SK-N-DZ (cell line): ENCODE results near the gene GINS2.

Experiments used
- DNase-seq: peaks from one replicate; pipeline ENCODE4 v3.0.0-alpha.2; 2015; ENCODE audit warnings: low spot score

GINS2 gene

GRCh38 chr16:85689950-85690320, 1.2 kb upstream of the GINS2 start:
- no peak for DNase-seq

- no peak for DNase-seq
These were observed 663 bp upstream of the GINS2 start for GRCh38 chr16:85689285-85689949.

GRCh38 chr16:85687651-85688471, 893 bp downstream of the GINS2 start:
- DNase-seq: no peak

- no peak for DNase-seq
These were observed 1.7 kb downstream of the GINS2 start for GRCh38 chr16:85686912-85687591.

- no peak for DNase-seq
These were observed 3.5 kb downstream of the GINS2 start for GRCh38 chr16:85685251-85685650.

GRCh38 chr16:85683363-85683762, 5.4 kb downstream of the GINS2 start:
- no peak for DNase-seq

- no peak for DNase-seq
These were observed 6.2 kb downstream of the GINS2 start for GRCh38 chr16:85682516-85682915.

GRCh38 chr16:85681255-85681654, 7.5 kb downstream of the GINS2 start:
- DNase-seq: no peak

- no peak for DNase-seq
These were observed 8.3 kb downstream of the GINS2 start for GRCh38 chr16:85680352-85680944.

GRCh38 chr16:85679870-85680269, 8.9 kb downstream of the GINS2 start:
- no peak for DNase-seq

- no peak for DNase-seq
These were observed 9.9 kb downstream of the GINS2 start for GRCh38 chr16:85678821-85679220.

GRCh38 chr16:85678016-85678415, 10.7 kb downstream of the GINS2 start:
- DNase-seq: no peak

GRCh38 chr16:85677383-85677967, 11.3 kb downstream of the GINS2 start:
- no peak for DNase-seq

- DNase-seq: no peak
These were observed 12.3 kb downstream of the GINS2 start for GRCh38 chr16:85676466-85676865.

- DNase-seq: peak; percentile 48
These were observed 13.4 kb downstream of the GINS2 start for GRCh38 chr16:85675251-85675874.

- DNase-seq: no peak
These were observed 13.9 kb downstream of the GINS2 start for GRCh38 chr16:85674828-85675227.

- no peak for DNase-seq
These were observed 14.4 kb downstream of the GINS2 start for GRCh38 chr16:85674418-85674755.

GRCh38 chr16:85673529-85674417, 15.0 kb downstream of the GINS2 start:
- no peak for DNase-seq

- no peak for DNase-seq
These were observed 17.9 kb downstream of the GINS2 start for GRCh38 chr16:85670840-85671239.

GRCh38 chr16:85668676-85669424, 19.9 kb downstream of the GINS2 start:
- DNase-seq: no peak
